Measurements from ENCODE around the gene PROSER3.

GRCh38 chr19:35719402-35720162, 38.4 kb upstream of the PROSER3 start:
- TF ChIP-seq, protein P1, sequence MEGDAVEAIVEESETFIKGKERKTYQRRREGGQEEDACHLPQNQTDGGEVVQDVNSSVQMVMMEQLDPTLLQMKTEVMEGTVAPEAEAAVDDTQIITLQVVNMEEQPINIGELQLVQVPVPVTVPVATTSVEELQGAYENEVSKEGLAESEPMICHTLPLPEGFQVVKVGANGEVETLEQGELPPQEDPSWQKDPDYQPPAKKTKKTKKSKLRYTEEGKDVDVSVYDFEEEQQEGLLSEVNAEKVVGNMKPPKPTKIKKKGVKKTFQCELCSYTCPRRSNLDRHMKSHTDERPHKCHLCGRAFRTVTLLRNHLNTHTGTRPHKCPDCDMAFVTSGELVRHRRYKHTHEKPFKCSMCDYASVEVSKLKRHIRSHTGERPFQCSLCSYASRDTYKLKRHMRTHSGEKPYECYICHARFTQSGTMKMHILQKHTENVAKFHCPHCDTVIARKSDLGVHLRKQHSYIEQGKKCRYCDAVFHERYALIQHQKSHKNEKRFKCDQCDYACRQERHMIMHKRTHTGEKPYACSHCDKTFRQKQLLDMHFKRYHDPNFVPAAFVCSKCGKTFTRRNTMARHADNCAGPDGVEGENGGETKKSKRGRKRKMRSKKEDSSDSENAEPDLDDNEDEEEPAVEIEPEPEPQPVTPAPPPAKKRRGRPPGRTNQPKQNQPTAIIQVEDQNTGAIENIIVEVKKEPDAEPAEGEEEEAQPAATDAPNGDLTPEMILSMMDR (CRISPR knock-in tag; IDR thresholded peaks at IDR 0.05): no peak
- TF ChIP-seq THYN1 (CRISPR knock-in tag; IDR thresholded peaks at IDR 0.05; ENCODE audit: borderline replicate concordance, low read depth) (no peak), CBX2 (IDR thresholded peaks at IDR 0.05; ENCODE audit: low read depth, low read length) (no peak), CBX2 (CRISPR knock-in tag; IDR thresholded peaks at IDR 0.05; ENCODE audit: low read depth) (no peak), SRF (IDR thresholded peaks at IDR 0.05; ENCODE audit: low read depth, low read length) (no peak), HDAC6 (IDR thresholded peaks at IDR 0.05; ENCODE audit: low read depth, low read length) (no peak), POLR2A (IDR thresholded peaks at IDR 0.05; ENCODE audit: insufficient read depth in 1 of 2, low read depth in 2 of 2, low read length in 2 of 2) (0 out of 4 replicates have a peak, but pooled peaks of 1 of the 2 experiments have one; percentile 28), MAFF (IDR thresholded peaks at IDR 0.05; ENCODE audit: low read depth, low read length) (no peak), ZNF782 (CRISPR knock-in tag; IDR thresholded peaks at IDR 0.05; ENCODE audit: borderline replicate concordance) (no peak), PRDM10 (CRISPR knock-in tag; IDR thresholded peaks at IDR 0.05; ENCODE audit: low read depth) (0 out of 2 replicates have a peak, but pooled peaks have one; percentile 27), ZNF232 (CRISPR knock-in tag; IDR thresholded peaks at IDR 0.05; ENCODE audit: borderline replicate concordance) (no peak), TP53 (CRISPR knock-in tag; conservative IDR thresholded peaks at IDR 0.05) (no peak), KDM5A (IDR thresholded peaks at IDR 0.05; ENCODE audit: borderline replicate concordance, low read length) (no peak)
- TF ChIP-seq, protein P2, sequence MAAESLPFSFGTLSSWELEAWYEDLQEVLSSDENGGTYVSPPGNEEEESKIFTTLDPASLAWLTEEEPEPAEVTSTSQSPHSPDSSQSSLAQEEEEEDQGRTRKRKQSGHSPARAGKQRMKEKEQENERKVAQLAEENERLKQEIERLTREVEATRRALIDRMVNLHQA (CRISPR knock-in tag; IDR thresholded peaks at IDR 0.05): no peak
- TF ChIP-seq, protein P3, sequence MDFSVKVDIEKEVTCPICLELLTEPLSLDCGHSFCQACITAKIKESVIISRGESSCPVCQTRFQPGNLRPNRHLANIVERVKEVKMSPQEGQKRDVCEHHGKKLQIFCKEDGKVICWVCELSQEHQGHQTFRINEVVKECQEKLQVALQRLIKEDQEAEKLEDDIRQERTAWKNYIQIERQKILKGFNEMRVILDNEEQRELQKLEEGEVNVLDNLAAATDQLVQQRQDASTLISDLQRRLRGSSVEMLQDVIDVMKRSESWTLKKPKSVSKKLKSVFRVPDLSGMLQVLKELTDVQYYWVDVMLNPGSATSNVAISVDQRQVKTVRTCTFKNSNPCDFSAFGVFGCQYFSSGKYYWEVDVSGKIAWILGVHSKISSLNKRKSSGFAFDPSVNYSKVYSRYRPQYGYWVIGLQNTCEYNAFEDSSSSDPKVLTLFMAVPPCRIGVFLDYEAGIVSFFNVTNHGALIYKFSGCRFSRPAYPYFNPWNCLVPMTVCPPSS (IDR thresholded peaks at IDR 0.05): no peak

Measured in HepG2 (cell line).